HepG2 (cell line): ENCODE results near the gene ANKRD62. TPM values are rescaled to one million over a fixed set of nuclear protein-coding genes. Genes with fewer than 3 reads are reported as not detected.
A peak's percentile ranks its signal among the peaks of the same experiment; 100 is the strongest.

Experiments used
- CCAR2 ChIP-seq: fragments of 200-400 bp; formaldehyde crosslinking; optimal IDR thresholded peaks from 2 replicates; pipeline ENCODE3; 2018; ENCODE audit warnings: low read depth, mild to moderate bottlenecking, low read length, moderate library complexity
- CTCF ChIP-seq: sonication (generic); formaldehyde crosslinking; IDR thresholded peaks from 2 replicates; pipeline ENCODE4 v1.5.0; 2020; ENCODE audit warnings: mild to moderate bottlenecking, missing genetic modification reagents, moderate library complexity
- HNRNPL ChIP-seq: fragments of 200-400 bp; formaldehyde crosslinking; IDR thresholded peaks from 2 replicates; pipeline ENCODE4 v1.6.1; 2017; ENCODE audit warnings: mild to moderate bottlenecking, low read depth, low read length
- KLF16 ChIP-seq, 2 experiments: sonication (generic) in 1 of 2; formaldehyde crosslinking in 1 of 2; IDR thresholded peaks; 2 replicates each; pipeline versions ENCODE4 v1.6.1 to v1.8.0; 2016 to 2023; ENCODE audit warnings: missing genetic modification reagents in 2 of 2, missing compliant biosample characterization in 1 of 2
- MEIS1 ChIP-seq: sonication (generic); formaldehyde crosslinking; IDR thresholded peaks from 2 replicates; pipeline ENCODE4 v1.9.0; 2021; ENCODE audit warnings: mild to moderate bottlenecking, missing genetic modification reagents, moderate library complexity, borderline replicate concordance
- MIER2 ChIP-seq: IDR thresholded peaks from 2 replicates; pipeline ENCODE4 v1.6.1; 2016; ENCODE audit warnings: missing biosample characterization, missing genetic modification reagents
- NR1H2 ChIP-seq: sonication (generic); formaldehyde crosslinking; IDR thresholded peaks from 2 replicates; pipeline ENCODE4 v1.8.1; 2022; ENCODE audit warnings: low read depth, missing genetic modification reagents, borderline replicate concordance
- PATZ1 ChIP-seq: sonication (generic); formaldehyde crosslinking; IDR thresholded peaks from 2 replicates; pipeline ENCODE4 v1.4.0; 2020; ENCODE audit warnings: missing genetic modification reagents
- ZBTB34 ChIP-seq: sonication (generic); formaldehyde crosslinking; IDR thresholded peaks from 2 replicates; pipeline ENCODE4 v1.8.0; 2022; ENCODE audit warnings: mild to moderate bottlenecking, missing genetic modification reagents
- ZEB1 ChIP-seq: IDR thresholded peaks from 2 replicates; pipeline ENCODE4 v1.6.1; 2012; ENCODE audit warnings: mild to moderate bottlenecking, low read depth, inconsistent platforms; ENCODE audit not compliant: insufficient replicate concordance
- ZFP36 ChIP-seq: fragments of 150-350 bp; IDR thresholded peaks from 2 replicates; pipeline ENCODE4 v1.6.1; 2018; ENCODE audit warnings: borderline replicate concordance, low read length, low read depth; ENCODE audit not compliant: partially characterized antibody
- ZNF225 ChIP-seq: sonication (generic); formaldehyde crosslinking; IDR thresholded peaks from 2 replicates; pipeline ENCODE4 v1.4.0; 2020; ENCODE audit warnings: mild to moderate bottlenecking, missing genetic modification reagents
- ZNF7 ChIP-seq: IDR thresholded peaks from 2 replicates; pipeline ENCODE4 v1.6.1; 2016; ENCODE audit warnings: missing biosample characterization, missing genetic modification reagents
- ZNF772 ChIP-seq: sonication (generic); formaldehyde crosslinking; IDR thresholded peaks from 2 replicates; pipeline ENCODE4 v1.5.0; 2020; ENCODE audit warnings: mild to moderate bottlenecking, missing genetic modification reagents
- polyA plus RNA-seq, 8 experiments: library from polyadenylated mRNA; depleted of rRNA in 3 of 8; stranded (reverse) in 7 of 8; unstranded in 1 of 8; fragments of >200 nt; fragmentation: Illumina TruSeq in 4 of 8; extraction: Trizol in 4 of 8; gene quantifications; 2 replicates each; pipeline versions ENCODE4 v1.2.1 to v1.2.3, GENCODE V29; 2011 to 2016; ENCODE audit warnings: low read depth in 4 of 8, missing spikeins in 1 of 8, mixed read lengths in 1 of 8; ENCODE audit not compliant: insufficient read depth in 1 of 8
- total RNA-seq, 5 experiments: library from RNA; depleted of rRNA; stranded (reverse); fragments of >200 nt; fragmentation: Illumina TruSeq; extraction: Trizol; gene quantifications; 2 replicates each; pipeline ENCODE4 v1.2.3, GENCODE V29; 2016; ENCODE audit warnings: low read depth in 1 of 5
- TF ChIP-seq, protein P1 (sequence below): sonication (generic); formaldehyde crosslinking; IDR thresholded peaks from 2 replicates; pipeline ENCODE4 v1.5.0; 2020; ENCODE audit warnings: mild to moderate bottlenecking, missing genetic modification reagents
- TF ChIP-seq, protein P2 (sequence below): sonication (generic); formaldehyde crosslinking; IDR thresholded peaks from 2 replicates; pipeline ENCODE4 v1.5.1; 2020; ENCODE audit warnings: mild to moderate bottlenecking, missing genetic modification reagents, moderate library complexity

ANKRD62 gene
- total and polyA plus RNA-seq, 2 of the 13 experiments (the other 11 are each of a cell fraction or from before 2014, with no cell fraction given) = not detected

DNA sequence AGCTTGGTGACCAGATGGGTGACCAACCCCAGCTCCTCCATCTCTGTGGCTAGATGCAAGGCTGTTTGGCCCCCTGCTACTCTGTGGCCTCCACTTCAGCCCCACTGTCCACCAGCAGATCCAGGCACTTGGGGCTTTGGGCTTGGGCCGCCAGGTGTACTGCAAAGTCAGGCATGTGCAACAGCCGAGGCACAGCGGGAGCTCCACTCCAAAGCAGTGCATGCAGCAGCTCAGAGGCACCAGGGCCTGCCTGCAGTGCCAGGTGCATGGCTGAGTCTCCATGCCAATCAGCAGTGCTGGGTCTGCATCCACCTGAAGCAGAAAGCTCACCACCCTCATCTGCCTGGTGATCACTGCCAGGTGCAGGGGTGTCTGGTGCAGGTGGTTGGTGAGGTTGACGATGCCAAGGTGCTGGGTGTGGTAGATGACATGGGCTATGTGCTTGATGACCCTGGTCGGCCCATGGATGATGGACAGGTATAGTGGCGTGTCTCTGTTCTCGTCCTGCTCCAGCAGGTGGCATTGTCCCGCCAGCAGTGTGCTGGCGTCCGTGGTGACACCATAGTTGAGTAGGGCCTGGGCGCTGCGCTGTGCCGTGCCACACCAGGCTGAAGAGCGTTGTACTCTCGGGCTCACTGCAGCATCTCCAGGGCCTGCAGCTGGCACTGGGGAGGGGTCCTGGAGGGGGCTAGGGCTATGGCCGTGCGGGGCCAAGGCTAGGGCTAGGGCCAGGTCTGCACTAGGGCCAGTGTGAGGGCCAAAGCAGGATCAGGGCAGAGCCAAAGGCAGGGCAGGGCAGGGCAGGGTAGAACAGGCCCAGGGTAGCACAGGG is 1.0 kb upstream of the ANKRD62 start (continued):
- TF ChIP-seq, protein P1, sequence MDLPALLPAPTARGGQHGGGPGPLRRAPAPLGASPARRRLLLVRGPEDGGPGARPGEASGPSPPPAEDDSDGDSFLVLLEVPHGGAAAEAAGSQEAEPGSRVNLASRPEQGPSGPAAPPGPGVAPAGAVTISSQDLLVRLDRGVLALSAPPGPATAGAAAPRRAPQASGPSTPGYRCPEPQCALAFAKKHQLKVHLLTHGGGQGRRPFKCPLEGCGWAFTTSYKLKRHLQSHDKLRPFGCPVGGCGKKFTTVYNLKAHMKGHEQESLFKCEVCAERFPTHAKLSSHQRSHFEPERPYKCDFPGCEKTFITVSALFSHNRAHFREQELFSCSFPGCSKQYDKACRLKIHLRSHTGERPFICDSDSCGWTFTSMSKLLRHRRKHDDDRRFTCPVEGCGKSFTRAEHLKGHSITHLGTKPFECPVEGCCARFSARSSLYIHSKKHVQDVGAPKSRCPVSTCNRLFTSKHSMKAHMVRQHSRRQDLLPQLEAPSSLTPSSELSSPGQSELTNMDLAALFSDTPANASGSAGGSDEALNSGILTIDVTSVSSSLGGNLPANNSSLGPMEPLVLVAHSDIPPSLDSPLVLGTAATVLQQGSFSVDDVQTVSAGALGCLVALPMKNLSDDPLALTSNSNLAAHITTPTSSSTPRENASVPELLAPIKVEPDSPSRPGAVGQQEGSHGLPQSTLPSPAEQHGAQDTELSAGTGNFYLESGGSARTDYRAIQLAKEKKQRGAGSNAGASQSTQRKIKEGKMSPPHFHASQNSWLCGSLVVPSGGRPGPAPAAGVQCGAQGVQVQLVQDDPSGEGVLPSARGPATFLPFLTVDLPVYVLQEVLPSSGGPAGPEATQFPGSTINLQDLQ = no peak
- TF ChIP-seq ZNF772 (CRISPR knock-in tag) (peak; percentile 26; the same call in 1 of the 2 replicates), ZFP36 (no peak), KLF16 (CRISPR knock-in tag; IDR thresholded peaks at IDR 0.05) (no peak), ZBTB34 (no peak), ZNF225 (CRISPR knock-in tag) (no peak), CCAR2 (no peak), ZNF7 (CRISPR knock-in tag) (no peak), NR1H2 (no peak), MEIS1 (peak; percentile 42; the same call in 1 of the 2 replicates), ZEB1 (no peak), MIER2 (no peak), PATZ1 (no peak), HNRNPL (peak; percentile 77), CTCF (peak; percentile 97)
- TF ChIP-seq, protein P2, sequence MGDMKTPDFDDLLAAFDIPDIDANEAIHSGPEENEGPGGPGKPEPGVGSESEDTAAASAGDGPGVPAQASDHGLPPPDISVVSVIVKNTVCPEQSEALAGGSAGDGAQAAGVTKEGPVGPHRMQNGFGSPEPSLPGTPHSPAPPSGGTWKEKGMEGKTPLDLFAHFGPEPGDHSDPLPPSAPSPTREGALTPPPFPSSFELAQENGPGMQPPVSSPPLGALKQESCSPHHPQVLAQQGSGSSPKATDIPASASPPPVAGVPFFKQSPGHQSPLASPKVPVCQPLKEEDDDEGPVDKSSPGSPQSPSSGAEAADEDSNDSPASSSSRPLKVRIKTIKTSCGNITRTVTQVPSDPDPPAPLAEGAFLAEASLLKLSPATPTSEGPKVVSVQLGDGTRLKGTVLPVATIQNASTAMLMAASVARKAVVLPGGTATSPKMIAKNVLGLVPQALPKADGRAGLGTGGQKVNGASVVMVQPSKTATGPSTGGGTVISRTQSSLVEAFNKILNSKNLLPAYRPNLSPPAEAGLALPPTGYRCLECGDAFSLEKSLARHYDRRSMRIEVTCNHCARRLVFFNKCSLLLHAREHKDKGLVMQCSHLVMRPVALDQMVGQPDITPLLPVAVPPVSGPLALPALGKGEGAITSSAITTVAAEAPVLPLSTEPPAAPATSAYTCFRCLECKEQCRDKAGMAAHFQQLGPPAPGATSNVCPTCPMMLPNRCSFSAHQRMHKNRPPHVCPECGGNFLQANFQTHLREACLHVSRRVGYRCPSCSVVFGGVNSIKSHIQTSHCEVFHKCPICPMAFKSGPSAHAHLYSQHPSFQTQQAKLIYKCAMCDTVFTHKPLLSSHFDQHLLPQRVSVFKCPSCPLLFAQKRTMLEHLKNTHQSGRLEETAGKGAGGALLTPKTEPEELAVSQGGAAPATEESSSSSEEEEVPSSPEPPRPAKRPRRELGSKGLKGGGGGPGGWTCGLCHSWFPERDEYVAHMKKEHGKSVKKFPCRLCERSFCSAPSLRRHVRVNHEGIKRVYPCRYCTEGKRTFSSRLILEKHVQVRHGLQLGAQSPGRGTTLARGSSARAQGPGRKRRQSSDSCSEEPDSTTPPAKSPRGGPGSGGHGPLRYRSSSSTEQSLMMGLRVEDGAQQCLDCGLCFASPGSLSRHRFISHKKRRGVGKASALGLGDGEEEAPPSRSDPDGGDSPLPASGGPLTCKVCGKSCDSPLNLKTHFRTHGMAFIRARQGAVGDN = peak; percentile 52
